B cell (primary cell): ENCODE data around the gene GRID2.

Experiments used
- CTCF ChIP-seq: fragments of 200-600 bp; IDR thresholded peaks from one replicate; pipeline ENCODE4 v1.8.0; 2022; ENCODE audit warnings: antibody characterized with exemption, mild to moderate bottlenecking
- EZH2 ChIP-seq: IDR thresholded peaks from 2 replicates; pipeline ENCODE4 v1.6.1; 2012; ENCODE audit warnings: borderline replicate concordance, low read depth, mild to moderate bottlenecking, moderate library complexity, low read length; ENCODE audit not compliant: insufficient read depth, poor library complexity, severe bottlenecking

GRCh38 chr4:92488496-92488895 lies 184.7 kb downstream of the GRID2 start:
- TF ChIP-seq CTCF (no peak), EZH2 (no peak)
